Transverse colon (tissue), 4 donors: ENCODE results near the gene BNIP5.

Experiments
- EP300 ChIP-seq: sonication (generic); formaldehyde crosslinking; IDR thresholded peaks from one replicate; pipeline ENCODE4 v1.6.1; 2017; ENCODE audit warnings: antibody characterized with exemption, low read depth
- POLR2A ChIP-seq: fragments of 450-650 bp; IDR thresholded peaks from one replicate; pipeline ENCODE4 v1.6.1; 2016; ENCODE audit warnings: antibody characterized with exemption, mild to moderate bottlenecking, moderate library complexity
- POLR2AphosphoS5 ChIP-seq, 3 donors: sonication (generic); formaldehyde crosslinking; IDR thresholded peaks; one replicate each; pipeline ENCODE4 v1.6.1; 2016; ENCODE audit warnings: antibody characterized with exemption in 3 of 3
- TF ChIP-seq, protein P1 (sequence below), 5 experiments: fragments of 200-600 bp in 3 of 5; fragments of 450-650 bp in 2 of 5; sonication (generic) in 3 of 5; IDR thresholded peaks; 1 replicate in 2 of 5; 2 replicates in 3 of 5; pipeline ENCODE4 v1.5.1; 2016 to 2017; ENCODE audit warnings: antibody characterized with exemption in 5 of 5, inconsistent platforms in 3 of 5, mild to moderate bottlenecking in 2 of 5, moderate library complexity in 1 of 5

DNA sequence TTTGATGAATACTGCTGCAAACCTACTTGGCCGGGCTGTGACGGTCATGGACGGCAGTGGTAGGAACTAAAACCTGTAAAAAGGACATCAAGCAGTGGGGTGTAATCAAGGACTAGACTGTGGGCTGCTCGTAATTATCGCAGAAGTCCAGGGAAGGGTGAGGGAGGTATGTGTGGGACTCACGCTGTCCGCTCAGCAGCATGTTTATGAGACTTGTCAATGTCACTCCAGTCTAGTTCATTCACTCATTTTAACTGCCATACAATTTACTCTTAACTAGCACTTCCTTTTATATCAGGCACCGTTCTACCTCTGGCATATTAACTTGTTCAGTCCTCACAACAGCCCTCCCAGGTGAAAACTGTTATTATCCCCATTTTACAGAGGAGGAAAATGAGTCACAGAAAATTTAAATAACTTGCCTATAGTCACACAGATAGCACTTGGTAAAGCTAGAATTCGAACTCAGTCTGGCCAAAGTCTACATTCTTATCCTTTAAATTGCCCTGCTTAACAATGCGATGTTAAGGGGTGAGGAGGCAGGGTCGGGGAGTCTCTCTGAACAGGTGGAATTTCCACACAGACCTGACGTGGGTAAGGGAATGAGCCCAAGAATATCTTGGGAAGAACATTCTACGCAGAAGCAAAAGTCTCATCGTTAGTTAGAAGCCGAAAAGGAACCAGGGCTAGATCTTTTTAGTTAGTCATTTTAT is 62.7 kb downstream of the BNIP5 start:
- TF ChIP-seq, protein P1, sequence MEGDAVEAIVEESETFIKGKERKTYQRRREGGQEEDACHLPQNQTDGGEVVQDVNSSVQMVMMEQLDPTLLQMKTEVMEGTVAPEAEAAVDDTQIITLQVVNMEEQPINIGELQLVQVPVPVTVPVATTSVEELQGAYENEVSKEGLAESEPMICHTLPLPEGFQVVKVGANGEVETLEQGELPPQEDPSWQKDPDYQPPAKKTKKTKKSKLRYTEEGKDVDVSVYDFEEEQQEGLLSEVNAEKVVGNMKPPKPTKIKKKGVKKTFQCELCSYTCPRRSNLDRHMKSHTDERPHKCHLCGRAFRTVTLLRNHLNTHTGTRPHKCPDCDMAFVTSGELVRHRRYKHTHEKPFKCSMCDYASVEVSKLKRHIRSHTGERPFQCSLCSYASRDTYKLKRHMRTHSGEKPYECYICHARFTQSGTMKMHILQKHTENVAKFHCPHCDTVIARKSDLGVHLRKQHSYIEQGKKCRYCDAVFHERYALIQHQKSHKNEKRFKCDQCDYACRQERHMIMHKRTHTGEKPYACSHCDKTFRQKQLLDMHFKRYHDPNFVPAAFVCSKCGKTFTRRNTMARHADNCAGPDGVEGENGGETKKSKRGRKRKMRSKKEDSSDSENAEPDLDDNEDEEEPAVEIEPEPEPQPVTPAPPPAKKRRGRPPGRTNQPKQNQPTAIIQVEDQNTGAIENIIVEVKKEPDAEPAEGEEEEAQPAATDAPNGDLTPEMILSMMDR (IDR thresholded peaks at IDR 0.05), result no peak
- TF ChIP-seq POLR2AphosphoS5 (IDR thresholded peaks at IDR 0.05) (no peak), POLR2A (no peak), EP300 (no peak)
